KBM-7 (cell line): ENCODE measurements around the gene MTX2.

Experiments
- DNase-seq: peaks from one replicate; pipeline ENCODE4 v3.0.0-alpha.2; 2015
- in situ Hi-C: fragments of 300-500 bp; cut with MboI; formaldehyde crosslinking; loops from 2 replicates; pipeline ENCODE4 v1.14.3; 2020; ENCODE audit warnings: low sequenced_read_pairs, low pct_unique_long_range_greater_than_20kb, mixed read lengths

Gene MTX2

DNA sequence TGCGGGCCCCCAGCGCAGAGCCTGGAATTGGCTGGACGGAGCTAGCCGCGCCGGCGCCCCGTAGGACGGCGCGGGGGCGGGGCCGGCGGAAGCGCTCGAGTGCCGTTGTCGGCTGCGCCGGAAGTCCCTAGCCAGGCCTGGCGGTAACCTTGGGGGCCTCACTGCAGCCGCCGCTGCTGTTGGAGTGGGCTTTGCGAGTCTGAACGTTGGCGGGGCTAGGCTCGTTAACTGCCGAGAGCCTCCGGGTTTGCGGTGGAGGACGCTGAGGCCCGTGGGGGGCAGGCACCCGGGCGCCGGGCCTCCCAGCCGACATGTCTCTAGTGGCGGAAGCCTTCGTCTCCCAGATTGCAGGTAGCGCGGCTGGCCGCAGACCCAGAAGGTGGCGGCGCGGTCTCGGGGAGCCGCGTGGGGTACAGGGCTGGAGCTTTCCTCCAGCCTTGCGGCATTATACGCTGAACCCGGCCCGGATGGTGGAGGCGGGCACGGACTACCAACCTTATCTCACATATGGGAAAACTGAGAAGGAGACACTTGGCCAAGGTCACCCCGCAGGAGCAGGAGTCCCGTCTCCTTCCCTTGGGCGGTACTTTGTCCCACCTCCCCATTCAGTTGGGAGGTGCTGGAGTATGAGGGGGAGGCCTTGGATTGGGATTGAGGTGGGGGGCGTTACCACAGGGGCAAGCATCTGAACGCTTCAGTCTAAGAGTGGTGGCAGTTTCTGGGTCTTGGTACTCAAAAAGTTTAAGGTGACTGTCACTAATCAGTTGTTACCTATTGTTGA, at the start of gene MTX2:
Gene MTX2, plus strand, starts transcription at position 124 of the 781 bp plus-strand sequence. Its CDS starts 188 bp downstream, at position 312.
- DNase-seq: peak; percentile 87
- in situ Hi-C loops: no loop called here

DNA sequence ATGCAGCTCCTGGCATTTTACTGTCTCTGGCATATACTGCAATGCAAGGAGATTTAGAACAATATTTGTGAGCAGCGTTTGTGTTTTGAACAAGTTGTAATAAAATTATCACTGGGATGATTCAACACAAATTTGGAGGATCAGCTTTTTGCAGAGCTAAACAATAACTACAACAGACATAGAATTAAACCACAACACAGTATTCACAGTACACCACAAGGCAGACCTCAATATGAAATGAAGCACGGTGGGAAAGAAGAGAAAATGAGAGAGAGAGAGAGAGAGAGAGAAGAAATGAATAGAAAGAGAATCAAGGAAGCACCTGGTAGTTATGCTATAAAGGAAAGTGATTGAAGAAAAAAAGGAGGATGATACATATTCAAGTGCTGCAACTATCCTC, 41.4 kb upstream of the MTX2 start:
- no peak for DNase-seq
- in situ Hi-C loops: no loop called here

DNA sequence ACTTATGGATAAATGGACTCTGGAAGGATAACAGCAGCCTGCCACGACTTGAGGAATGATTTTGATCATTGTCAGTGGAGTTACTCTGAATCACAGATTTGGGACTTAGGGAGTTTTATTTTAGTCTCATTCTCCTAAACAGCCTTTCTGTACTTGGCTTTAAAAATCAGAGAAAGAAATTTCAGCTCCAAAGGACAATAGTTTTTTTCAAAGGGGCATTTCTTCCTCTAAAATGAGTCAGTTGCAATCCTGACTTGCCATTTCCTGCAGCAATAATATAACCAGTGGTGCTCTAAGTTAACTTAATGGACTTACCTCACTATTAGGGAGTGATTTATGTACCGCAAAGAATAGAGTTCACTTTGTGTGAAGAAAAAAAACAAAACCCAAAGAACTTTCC, 35.1 kb upstream of the MTX2 start:
- in situ Hi-C loops: no loop called here
- no peak for DNase-seq

GRCh38 chr2:176234940-176235339, 34.3 kb upstream of the MTX2 start:
- DNase-seq: no peak
- in situ Hi-C loops: no loop called here

DNA sequence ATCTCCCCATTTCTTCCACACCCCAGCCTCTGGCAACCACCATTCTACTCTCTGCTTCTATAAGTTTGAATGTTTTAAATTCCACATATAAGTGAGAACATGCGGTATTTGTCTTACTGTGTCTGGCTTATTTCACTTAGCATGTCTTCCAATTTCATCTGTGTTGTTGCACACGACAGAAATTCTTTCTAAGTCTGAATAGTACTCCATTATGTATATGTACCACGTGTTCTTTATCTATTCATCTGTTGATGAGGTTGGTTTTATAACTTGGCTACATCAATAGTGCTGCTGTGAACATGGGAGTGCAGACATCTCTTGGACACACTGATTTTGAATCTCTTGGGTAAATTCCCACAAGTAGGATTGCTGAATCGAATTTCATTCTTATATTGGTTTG, 31.8 kb upstream of the MTX2 start:
- in situ Hi-C loops: no loop called here
- no peak for DNase-seq

GRCh38 chr2:176239031-176239430, 30.2 kb upstream of the MTX2 start:
- no peak for DNase-seq
- in situ Hi-C loops: no loop called here

DNA sequence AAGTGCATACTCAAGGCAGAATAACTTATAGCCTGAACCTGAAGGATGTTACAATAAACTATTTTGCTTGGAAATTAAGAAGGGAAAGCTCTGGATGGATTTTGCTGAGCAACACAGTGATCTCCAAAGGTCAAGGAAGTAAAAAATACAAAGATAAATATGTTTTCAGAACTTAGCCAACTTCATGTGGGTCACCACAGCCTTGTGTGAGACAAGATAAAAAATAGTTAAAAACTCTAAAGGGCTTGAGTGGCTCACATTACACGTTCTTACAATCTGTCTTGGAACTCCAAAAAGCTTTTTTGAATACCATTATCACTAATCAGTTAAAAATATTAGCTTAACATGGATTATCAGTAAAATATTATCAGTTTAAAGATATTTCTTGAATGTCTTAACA, 28.9 kb upstream of the MTX2 start:
- in situ Hi-C loops: no loop called here
- DNase-seq: no peak

DNA sequence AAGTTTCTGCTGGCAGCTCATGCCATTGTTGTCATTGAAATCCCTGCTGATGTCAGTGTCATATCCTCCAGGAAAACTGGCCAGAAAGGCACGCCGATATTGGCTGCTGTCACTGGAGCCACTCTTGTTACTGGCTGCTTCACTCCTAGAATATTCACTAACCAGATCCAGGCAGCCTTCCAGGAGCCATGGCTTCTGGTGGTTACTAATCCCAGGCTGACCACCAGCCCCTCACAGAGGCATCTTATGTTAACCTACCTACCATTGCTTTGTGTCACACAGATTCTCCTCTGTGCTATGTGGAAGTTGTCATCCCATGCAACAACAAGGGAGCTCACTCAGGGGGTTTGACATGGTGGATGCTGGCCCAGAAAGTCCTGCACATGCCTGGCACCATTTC, 27.0 kb upstream of the MTX2 start:
- in situ Hi-C loops: no loop called here
- no peak for DNase-seq

DNA sequence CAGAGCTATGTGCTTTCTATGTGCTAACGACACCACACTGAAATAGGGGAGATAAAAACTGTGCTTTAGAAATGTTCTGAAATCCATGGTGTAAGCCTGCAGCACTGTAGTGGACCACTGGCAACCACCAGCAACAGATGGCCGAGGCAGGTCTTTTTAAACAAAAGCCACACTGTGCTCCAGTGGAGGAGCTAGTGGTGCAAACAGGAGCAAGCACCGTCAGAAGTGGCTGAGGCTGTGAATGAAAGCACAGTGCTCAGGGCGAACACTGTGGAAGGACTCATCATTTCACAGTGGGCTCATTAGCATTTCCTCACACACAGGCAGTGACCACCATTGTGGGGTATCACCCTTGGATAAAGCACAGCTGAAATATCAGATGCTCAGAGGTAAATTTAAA, 22.9 kb upstream of the MTX2 start:
- in situ Hi-C loops: no loop called here
- DNase-seq: no peak

GRCh38 chr2:176247859-176248258, 21.4 kb upstream of the MTX2 start:
- in situ Hi-C loops: no loop called here

GRCh38 chr2:176251928-176252327, 17.3 kb upstream of the MTX2 start:
- no peak for DNase-seq
- in situ Hi-C loops: no loop called here

More at GRCh38 chr2:176247859-176248258, 21.4 kb upstream of the MTX2 start:
- DNase-seq: no peak

DNA sequence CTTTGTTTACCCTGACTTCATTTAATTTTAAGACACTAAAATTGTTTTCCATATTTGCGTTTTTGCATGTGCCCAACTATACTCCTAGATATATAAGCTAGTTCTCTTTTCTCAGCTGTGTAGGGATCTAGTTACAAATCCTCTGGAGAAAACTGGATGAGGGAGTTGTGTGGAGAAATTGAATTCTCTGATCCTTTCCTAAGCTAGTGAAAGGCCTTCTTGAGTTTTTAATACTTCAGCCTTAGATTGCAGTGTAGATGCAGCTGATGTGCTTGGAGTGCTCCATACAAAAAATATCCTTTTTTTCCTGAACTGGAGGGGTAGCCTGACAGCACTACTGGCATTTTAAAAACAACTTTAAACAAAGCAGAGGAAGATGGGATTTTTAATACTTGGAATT, 8.6 kb upstream of the MTX2 start:
- in situ Hi-C loops: no loop called here
- no peak for DNase-seq

- DNase-seq: no peak
- in situ Hi-C loops: no loop called here
These were observed 8.1 kb upstream of the MTX2 start for GRCh38 chr2:176261136-176261535.

DNA sequence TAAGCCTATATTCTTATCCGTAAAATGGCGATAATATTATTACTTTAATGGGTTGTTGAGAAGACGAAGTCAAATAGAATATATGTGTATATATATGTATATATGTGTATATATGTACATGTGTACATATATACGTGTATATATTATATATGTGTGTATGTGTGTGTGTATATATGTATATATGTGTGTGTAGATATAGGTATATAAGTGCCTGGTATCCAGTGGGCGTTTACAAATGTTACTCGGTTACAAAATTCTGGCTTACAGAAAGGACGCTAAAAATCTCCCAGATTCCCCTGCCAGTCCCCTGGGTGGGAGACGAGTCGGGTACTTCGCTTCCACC, 295 bp upstream of the MTX2 start:
- no peak for DNase-seq
- in situ Hi-C loops: no loop called here

GRCh38 chr2:176270100-176270750, 983 bp downstream of the MTX2 start:
- DNase-seq: no peak
- in situ Hi-C loops: no loop called here

DNA sequence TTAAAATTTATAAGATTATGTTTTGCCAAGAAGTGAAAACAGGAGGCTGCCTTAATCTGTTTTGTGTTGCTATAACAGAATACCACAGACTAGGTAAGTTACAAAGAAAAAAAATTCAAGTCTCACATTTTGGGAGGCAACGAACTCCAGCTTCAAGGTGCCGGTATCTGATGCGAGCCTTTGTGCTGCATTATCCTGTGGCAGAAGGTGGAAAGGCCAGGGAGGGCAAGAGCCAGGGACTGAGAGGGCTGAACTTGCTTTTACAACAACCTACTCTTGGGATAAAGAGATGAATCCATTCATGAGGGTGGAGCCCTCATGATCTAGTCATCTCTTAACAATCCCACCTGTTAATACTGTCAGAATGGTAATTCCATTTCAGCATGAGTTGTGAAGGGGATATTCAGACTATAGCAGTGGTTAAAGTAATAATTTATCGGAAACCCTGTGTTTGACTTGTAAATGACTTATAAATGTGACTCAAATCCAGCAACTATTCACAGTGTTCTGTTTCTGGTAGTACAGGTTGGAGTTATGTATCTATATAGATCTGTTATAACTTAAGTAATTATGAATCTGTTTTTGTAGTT, 3.7 kb downstream of the MTX2 start:
- no peak for DNase-seq
- in situ Hi-C loops: no loop called here

- in situ Hi-C loops: no loop called here
- DNase-seq: no peak
These were observed 9.7 kb downstream of the MTX2 start for GRCh38 chr2:176278927-176279326.

DNA sequence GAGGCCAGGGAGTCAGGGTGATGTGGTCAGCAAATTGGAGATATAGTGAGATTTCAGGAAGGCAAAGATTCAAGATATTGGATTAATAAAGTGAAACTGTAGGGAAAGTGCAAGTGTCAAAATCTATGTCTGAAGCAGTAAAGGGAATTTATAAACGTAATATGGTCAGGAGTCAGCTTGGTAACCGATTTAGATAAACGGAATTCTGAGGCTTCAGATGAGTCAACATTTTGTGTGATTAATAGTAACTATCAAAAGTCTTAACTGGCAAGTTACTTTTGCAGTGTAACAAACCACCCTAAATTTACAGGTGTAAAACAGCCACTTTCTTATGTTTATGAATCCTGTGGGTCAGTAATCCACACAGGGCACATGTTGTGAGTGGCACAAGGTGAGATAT, 10.9 kb downstream of the MTX2 start:
- no peak for DNase-seq
- in situ Hi-C loops: no loop called here

GRCh38 chr2:176280867-176281658, 11.8 kb downstream of the MTX2 start:
- no peak for DNase-seq
- in situ Hi-C loops: no loop called here
